Left lung (tissue), 10 donors: ENCODE results near the gene NUP93. TPM values are rescaled to one million over a fixed set of nuclear protein-coding genes. Genes with fewer than 3 reads are reported as not detected.
A peak's percentile ranks its signal among the peaks of the same experiment; 100 is the strongest.

ENCODE experiments used
- ATAC-seq: fragments of 200-7000 bp; cut with Tn5 transposase; one replicate; pipeline ENCODE4 v1.9.1; 2020; ENCODE audit warnings: moderate library complexity
- DNase-seq, 4 donors: peaks; one replicate each; pipeline ENCODE4 v3.0.0-alpha.2; 2013 to 2020
- H3K27ac ChIP-seq, 2 donors: fragments of 200-600 bp; sonication (generic) in 1 of 2; one replicate each; pipeline versions ENCODE4 v1.5.0 to v1.8.0; 2020 to 2021
- H3K27me3 ChIP-seq, 2 donors: fragments of 200-600 bp; sonication (generic) in 1 of 2; one replicate each; pipeline versions ENCODE4 v1.5.0 to v1.8.0; 2020 to 2021
- H3K36me3 ChIP-seq, 2 donors: fragments of 200-600 bp; sonication (generic) in 1 of 2; one replicate each; pipeline versions ENCODE4 v1.5.0 to v1.8.0; 2020 to 2021
- H3K4me1 ChIP-seq, 2 donors: fragments of 200-600 bp; one replicate each; pipeline ENCODE4 v1.8.0; 2021
- H3K4me3 ChIP-seq, 2 donors: fragments of 200-600 bp; sonication (generic) in 1 of 2; one replicate each; pipeline versions ENCODE4 v1.5.0 to v1.8.0; 2020 to 2021; ENCODE audit warnings: mild to moderate bottlenecking in 1 of 2
- H3K9me3 ChIP-seq, 2 donors: fragments of 200-600 bp; sonication (generic) in 1 of 2; one replicate each; pipeline versions ENCODE4 v1.5.0 to v1.8.0; 2020 to 2021
- intact Hi-C, 2 donors: fragments of 100-400 bp; cut with DNase I; formaldehyde crosslinking; loops; one replicate each; pipeline versions ENCODE4 v1.11.2 to v1.14.2; 2022
- polyA plus RNA-seq, 6 donors: library from polyadenylated mRNA; unstranded; fragments of 120-200 nt; gene quantifications; one replicate each; pipeline ENCODE4 v1.2.1, GENCODE V29; 2013; ENCODE audit not compliant: insufficient read length in 6 of 6
- total RNA-seq, 2 donors: library from RNA; stranded (reverse); fragmentation: NEBNext Ultra II Directional; extraction: Animal tissue kit (Norgen Biotek cat#: 25700); gene quantifications; one replicate each; pipeline ENCODE4 v1.2.1, GENCODE V29; 2021
- TF ChIP-seq, protein P1 (sequence below), 2 donors: fragments of 200-600 bp; sonication (generic) in 1 of 2; IDR thresholded peaks; one replicate each; pipeline versions ENCODE4 v1.5.0 to v1.8.0; 2021; ENCODE audit warnings: antibody characterized with exemption in 2 of 2
- donor health status: DM: no; HTN: yes; CAD: no.
- donor health status: DM: no; HTN: no; CAD: no.

The NUP93 gene
- total and polyA plus RNA-seq, 8 donors, result 47.1 to 75.9 (median 65.9) TPM

DNA sequence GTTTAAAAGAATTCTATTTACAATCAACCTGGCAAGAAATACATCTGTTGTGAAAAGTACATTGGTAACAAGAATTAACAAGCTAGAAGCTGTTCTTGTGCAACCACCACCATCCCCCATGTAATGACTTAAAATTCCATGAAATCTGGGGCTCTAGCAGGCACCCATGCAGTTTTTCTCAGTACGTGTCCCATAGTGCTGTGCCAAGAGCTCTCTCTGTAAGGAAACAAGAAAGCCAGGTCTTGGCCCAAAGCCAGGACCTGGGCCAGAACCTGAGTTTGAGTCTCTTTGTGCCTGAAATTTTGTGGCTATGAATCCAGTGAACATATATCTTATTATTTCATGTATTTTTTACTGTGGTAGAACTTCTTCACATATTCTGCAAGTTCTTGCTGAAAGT is 46.6 kb downstream of the NUP93 start:
- DNase-seq (peak in 1 of 4 donors; percentile 53), ATAC-seq (peak; percentile 17)
- Histone ChIP-seq H3K27me3 (no peaks in the 10 kb centered on the region), H3K4me1 (peaks cover 16 to 26% of the 10 kb centered on the region in 2 donors), H3K36me3 (no peaks in the 10 kb centered on the region), H3K4me3 (no peak overlapping the region), H3K27ac (no peak overlapping the region), H3K9me3 (no peaks in the 10 kb centered on the region)
- intact Hi-C loops, result no loop called here
- TF ChIP-seq, protein P1, sequence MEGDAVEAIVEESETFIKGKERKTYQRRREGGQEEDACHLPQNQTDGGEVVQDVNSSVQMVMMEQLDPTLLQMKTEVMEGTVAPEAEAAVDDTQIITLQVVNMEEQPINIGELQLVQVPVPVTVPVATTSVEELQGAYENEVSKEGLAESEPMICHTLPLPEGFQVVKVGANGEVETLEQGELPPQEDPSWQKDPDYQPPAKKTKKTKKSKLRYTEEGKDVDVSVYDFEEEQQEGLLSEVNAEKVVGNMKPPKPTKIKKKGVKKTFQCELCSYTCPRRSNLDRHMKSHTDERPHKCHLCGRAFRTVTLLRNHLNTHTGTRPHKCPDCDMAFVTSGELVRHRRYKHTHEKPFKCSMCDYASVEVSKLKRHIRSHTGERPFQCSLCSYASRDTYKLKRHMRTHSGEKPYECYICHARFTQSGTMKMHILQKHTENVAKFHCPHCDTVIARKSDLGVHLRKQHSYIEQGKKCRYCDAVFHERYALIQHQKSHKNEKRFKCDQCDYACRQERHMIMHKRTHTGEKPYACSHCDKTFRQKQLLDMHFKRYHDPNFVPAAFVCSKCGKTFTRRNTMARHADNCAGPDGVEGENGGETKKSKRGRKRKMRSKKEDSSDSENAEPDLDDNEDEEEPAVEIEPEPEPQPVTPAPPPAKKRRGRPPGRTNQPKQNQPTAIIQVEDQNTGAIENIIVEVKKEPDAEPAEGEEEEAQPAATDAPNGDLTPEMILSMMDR (IDR thresholded peaks at IDR 0.05), result no peak

DNA sequence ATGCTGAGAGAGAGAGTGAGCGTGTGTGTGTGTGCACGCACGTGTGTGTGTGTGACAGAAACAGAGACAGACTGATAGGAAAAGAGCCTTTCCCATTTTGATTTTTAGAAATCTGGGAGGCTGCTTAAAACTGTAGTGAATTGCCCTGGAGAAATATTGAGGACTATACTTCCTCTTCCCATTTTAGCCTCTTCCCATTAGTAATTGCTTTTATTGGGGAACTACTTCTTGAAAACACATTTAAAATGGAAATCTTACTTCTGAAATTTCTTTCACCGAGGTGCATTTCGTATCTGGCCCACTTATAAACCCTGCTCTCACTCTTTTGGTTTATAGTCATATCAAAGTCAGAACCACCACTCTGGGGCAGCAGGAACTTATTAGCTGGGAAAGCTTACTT is 47.1 kb downstream of the NUP93 start:
- Histone ChIP-seq H3K36me3 (no peaks in the 10 kb centered on the region), H3K4me1 (peaks cover 13 to 23% of the 10 kb centered on the region in 2 donors), H3K4me3 (no peak overlapping the region), H3K27me3 (no peaks in the 10 kb centered on the region), H3K9me3 (no peaks in the 10 kb centered on the region), H3K27ac (no peak overlapping the region)
- intact Hi-C loops, result no loop called here
- no peak for DNase-seq
- TF ChIP-seq, protein P1 (IDR thresholded peaks at IDR 0.05), result no peak
- no peak for ATAC-seq

DNA sequence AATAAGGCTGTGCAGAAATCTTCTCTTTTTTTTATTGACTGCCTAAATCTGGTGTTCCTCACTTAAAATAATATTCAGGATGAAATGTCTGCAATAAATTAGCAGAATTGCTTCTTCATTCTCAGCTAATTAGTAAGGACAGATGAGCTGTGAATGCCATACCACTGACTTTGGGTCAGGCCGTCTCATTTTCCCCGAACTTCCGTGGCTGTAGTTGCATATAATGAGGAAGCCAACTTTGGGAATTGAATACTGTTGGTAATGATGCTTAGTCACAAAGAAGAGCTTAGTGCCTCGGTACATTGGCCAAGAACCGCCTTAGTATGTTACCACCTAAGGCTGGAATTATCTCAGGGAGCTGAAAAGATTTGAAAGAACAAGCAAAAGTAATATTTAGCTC is 47.6 kb downstream of the NUP93 start:
- no peaks in the 10 kb centered on the region for H3K9me3 ChIP-seq
- intact Hi-C loops, result no loop called here
- no peaks in the 10 kb centered on the region for H3K36me3 ChIP-seq
- H3K27ac ChIP-seq, result no peak overlapping the region
- peaks cover 12 to 18% of the 10 kb centered on the region in 2 donors for H3K4me1 ChIP-seq
- ATAC-seq (peak; percentile 21), DNase-seq (no peak)
- no peaks in the 10 kb centered on the region for H3K27me3 ChIP-seq
- no peak overlapping the region for H3K4me3 ChIP-seq
- TF ChIP-seq, protein P1 (IDR thresholded peaks at IDR 0.05), result no peak

DNA sequence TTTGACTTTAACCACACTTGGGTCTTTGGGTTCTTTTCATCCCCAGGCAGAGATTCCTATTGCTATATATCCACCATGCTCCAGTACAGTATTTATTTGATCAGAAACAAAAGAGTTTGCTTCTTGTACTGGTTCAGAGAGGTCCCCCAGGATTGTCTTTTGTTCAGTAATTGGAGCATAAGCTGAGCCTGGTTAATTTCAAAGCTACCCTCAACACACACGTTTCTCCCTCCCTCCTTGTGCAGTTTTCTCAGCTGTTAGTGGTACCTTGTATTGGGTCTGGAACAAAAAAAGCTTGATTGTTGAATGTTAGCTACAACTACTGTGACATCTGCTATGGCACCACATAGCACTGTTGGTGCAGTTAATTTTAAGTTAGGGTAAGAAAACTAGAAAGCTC is 50.0 kb downstream of the NUP93 start:
- TF ChIP-seq, protein P1 (IDR thresholded peaks at IDR 0.05), result no peak
- Histone ChIP-seq H3K9me3 (no peaks in the 10 kb centered on the region), H3K36me3 (no peaks in the 10 kb centered on the region), H3K4me3 (no peak overlapping the region), H3K4me1 (peaks cover 9 to 16% of the 10 kb centered on the region in 2 donors), H3K27me3 (no peaks in the 10 kb centered on the region), H3K27ac (no peak overlapping the region)
- DNase-seq (no peak), ATAC-seq (no peak)
- intact Hi-C loops, result no loop called here

DNA sequence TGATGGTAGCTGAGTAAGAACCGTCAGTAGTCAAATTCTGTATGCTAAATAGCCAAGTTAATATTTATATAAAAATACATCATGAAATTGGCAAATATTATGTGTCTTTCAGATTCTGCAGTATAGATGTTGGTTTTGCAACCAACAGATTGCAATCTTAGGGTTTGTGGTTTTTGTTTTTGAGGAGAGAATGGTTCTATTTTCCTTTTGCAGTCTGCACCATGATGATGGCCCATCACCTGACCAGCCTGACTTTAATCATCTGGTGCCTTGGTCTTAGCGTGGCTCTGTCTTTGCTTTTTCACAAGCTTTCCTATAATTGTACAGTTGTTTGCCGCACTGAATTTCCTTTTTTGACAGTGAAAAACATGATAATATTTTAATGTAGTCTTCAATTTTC is 50.7 kb downstream of the NUP93 start:
- no peak overlapping the region for H3K27ac ChIP-seq
- no peak overlapping the region for H3K4me3 ChIP-seq
- peaks cover 9 to 16% of the 10 kb centered on the region in 2 donors for H3K4me1 ChIP-seq
- no peak for DNase-seq
- no peaks in the 10 kb centered on the region for H3K9me3 ChIP-seq
- ATAC-seq, result no peak
- H3K36me3 ChIP-seq, result no peaks in the 10 kb centered on the region
- TF ChIP-seq, protein P1 (IDR thresholded peaks at IDR 0.05), result no peak
- intact Hi-C loops, result no loop called here
- no peaks in the 10 kb centered on the region for H3K27me3 ChIP-seq
